Kidney glomerular epithelial cell (primary cell): ENCODE results near the gene PRSS16.

Experiments
- DNase-seq: peaks from one replicate; lab custom pipeline; 2025; lab: John Stamatoyannopoulos, UW

PRSS16 gene

DNA sequence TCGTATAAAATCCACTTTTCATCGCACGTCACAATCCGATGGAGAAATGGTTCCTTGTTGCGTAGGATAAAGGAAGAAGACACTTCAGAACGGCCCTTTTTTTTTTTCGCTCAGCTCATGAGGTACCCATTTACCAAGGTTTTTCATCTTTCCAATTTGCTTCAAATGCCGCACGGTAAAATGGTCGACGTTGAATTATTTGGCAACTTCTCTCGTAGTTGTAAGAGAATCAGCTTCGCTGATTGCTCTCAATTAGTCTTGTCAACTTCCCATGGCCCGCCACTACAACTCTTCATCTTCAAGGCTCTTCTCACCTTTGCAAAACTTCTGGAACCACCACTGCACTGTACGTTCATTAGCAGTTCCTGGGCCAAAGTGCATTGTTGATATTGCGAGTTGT, 35.8 kb downstream of the PRSS16 start:
- DNase-seq = no peak

DNA sequence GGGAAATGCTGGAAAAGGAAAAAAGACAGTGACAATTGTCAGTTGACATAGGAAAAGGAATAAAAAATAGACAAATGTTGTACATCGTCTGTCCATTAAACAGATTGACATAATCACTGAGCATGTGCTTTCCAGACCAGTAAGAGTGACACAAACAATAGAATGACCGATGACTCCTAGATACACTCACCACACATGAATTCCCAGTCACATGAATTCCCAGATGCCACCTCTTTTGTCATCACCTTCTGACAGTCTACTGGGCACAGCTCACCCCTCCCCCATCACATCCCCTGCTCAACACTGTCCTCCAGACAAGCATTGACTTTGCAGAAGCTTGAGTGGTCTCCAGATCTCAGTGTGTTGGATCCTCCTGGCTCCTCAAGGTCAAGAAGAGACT, 38.6 kb downstream of the PRSS16 start:
- no peak for DNase-seq

DNA sequence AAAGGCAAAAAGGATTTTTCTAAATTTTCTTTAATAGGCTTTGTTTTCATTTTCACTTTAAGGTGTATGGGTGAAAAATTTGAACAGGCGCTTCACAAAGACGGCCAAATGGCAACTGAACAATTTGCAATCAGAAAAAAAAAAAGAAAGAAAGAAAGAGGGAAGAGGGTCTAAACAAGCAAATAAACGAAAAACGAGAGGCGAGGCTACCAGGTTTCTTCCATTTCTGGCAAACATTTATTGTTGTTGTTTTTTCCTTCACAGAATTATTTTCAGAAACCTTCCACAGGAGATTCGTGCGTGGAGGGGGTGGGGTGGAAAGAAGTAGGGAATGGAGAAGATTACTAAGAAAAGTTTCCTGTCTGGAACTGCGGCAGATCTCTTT, 40.2 kb downstream of the PRSS16 start:
- no peak for DNase-seq

DNA sequence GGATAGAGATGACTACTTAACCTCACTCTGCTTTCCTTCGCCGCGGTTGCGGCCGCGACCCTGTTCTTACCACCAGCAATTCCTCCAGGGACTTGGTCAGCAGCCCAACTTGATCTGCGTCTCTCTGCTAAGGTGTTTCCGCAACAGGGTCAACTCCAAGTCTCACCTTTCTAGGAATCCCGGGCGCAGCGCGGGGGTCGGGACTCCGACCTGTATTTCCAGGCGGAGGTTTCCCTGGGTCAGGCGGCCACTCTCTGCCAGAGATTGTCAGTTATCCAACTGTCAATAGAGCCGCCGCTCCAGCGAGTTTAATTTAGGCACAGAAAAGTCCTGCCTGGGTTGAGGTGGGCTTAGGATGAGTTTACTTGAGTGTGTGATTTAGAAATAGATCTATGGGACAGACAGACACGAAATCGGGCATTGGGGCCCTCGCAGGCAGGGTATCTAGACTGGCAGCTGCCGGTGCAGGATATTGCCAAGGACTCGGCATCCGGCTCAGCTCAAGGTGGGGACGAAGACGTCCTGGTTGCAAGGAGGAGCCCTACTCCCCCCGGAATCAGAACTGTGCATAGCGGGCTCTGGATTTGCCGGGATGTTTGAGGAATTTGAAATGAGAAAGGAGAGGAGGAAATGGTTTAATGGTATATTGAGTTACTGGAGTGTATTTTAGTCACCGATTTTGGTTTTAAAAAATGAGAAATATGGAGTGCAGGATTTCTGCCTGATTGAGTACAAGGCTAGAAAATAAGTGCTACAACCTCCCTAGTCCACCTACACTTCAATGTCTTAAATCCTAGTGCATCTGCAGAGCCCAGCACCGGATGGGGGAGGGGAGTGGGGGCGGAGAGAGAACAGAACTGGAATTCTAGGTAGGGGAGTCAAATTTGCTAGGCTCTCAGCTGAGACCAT, 40.9 kb downstream of the PRSS16 start:
- no peak for DNase-seq

DNA sequence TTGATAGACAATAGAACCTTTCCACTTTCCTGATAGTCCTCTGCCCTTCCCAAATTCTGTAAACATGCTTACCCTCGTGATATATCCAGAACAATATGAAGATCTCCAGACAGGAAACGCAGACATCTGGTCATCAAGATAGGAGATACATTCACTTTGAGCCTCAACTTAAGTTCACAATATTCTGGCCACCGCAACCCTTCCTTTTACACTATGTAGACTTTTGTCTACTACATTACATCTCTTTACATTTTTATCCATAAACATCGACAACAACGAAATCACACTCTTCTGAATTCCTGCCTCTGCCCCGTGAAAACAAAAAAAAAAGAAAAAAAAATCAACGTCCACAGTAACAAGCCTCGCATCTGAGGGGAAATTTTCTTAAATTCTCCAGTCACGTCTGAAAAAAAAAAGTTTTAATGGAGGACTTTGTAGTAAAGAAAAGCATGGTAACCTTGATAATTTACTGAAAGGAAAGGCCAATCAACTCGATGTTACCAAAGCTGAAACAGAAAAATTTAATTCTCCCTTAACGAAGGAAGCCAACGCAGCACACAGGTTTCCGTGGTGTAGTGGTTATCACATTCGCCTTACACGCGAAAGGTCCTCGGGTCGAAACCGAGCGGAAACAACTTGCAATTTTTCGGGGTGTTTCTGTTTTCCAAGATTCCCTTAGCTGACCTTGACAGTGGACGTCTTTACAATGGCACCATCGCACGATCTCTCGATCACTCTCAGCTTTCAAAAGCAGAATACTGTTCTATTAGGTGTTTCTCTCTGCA, 42.8 kb downstream of the PRSS16 start:
- peak; percentile 49 for DNase-seq

DNA sequence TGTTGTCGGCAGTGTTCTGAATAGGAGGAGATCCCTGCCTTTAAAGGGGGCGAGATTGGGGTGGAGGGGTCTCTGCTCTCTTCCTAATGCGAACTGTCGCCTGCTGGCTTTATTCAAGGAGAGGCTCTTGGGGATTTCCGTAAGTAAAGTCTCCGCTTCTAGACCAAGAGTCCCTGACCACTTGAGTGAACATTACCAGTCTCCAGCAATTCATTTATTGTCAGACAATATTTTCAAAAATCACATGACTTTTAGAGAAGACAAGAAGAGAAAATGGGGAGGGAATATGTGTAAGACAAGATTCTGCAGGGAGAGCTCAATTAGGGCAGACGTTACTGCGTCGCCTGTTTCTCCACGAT, 43.3 kb downstream of the PRSS16 start:
- no peak for DNase-seq

DNA sequence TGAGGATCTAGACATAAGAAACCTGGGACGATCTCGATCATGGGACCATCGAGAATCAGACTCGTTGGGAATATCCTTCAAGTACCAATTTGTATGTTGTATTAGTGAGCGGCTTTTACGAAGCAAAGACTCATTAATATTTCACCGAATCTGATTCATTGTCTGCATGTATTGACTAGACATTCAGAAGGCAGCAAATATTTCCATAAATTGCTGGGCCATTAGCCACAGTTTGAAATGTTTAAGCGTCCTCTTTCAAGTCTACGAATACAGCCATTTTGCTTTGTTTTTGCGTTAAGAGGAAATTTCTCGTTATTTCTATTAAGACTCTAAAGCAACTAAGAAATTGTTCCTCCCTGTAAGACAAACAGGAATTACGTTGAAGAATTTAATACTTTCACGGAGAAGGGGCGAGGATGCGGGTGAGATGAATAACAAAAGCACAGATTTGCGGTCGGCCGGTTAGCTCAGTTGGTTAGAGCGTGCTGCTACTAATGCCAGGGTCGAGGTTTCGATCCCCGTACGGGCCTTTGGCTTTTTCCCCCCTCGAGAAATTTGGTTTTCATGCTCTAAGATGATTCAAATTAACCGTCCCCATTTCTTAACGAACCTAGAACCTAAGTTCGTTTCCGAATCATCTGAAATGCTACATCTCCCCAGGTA, 46.1 kb downstream of the PRSS16 start:
- DNase-seq = peak; percentile 49

DNA sequence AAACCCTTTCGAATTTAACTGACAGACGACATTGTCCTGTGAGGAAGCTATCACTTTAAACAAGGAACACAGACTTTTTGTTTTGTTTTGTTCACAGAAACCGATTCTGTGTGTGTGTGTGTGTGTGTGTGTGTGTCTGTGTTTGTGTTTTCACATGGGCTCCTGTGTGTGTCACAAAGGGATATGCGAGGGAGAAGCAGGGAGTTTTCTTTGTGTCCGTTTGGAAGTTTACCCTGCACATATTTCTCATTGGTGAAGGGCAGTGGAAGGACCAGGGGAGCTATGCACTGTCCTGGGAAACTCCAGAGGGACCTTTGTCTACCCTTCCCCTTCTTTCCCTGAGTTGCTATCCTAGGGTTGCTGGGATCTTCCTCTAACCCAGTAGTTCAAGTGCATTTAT, 46.9 kb downstream of the PRSS16 start:
- DNase-seq = no peak

DNA sequence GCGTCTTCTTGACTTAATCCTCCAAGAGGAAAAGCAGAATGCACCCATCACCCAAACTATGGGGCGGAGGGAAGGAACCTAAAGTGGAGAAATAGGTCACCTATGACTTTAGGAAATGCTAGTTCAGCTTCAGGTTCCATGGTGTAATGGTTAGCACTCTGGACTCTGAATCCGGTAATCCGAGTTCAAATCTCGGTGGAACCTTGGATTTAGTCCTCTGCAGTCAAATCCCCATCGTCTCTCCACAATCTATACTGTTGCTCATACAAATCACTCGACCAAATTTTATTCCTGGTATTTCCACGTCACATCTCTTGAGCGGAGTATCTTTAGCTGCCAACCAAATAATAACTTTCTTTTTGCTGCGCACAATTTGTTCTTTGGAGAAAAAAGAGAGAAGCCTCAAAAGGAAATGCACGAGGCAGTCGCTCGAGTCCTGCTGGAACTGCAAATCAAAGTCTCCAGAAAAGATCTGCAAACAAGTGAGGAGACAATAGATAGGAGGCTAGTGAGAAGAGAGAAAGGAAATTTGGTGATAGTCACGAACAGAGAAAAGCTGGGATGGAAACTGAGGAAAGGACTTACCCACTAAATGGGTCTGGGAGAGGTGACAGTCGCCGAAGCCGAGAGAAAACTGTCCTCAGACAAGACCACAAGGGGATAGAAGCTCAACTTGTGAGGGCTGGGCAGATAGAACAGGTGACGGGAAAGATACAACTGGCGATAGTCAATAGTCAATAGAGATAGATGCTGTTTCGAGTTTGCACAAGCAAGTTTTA, 48.0 kb downstream of the PRSS16 start:
- peak; percentile 65 for DNase-seq

DNA sequence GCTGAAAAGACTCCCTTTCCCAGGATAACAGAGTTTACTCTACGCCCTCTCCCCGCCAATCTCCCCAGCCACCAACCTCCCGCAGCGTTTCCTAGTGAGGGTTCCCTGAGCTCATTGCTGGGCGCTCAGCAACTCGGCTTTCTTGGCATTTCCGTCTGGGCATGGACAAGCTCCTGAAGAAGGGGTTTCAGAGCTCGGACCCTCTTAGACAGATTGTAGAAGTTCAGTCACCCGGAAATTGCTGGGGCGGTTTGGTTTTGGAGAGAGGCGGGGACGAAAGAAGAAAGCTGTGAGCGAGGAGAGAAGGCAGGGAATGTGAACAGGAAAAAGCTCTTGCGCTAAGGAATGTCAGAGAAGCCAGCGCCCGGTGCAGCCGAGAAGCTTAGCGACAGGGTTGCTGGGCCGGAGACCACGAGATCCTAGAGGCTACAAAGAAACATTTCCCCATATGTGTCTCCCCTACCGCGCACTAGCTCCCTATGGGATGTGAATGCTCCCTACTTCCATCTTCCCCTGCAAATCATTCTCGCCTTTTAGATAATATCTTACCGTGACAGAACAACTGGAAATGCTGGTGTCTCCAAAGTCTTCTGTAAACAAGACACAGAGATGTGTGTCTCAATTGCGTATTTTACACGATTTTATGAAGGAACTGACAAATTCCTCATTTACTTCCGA, 48.7 kb downstream of the PRSS16 start:
- peak; percentile 13 for DNase-seq

DNA sequence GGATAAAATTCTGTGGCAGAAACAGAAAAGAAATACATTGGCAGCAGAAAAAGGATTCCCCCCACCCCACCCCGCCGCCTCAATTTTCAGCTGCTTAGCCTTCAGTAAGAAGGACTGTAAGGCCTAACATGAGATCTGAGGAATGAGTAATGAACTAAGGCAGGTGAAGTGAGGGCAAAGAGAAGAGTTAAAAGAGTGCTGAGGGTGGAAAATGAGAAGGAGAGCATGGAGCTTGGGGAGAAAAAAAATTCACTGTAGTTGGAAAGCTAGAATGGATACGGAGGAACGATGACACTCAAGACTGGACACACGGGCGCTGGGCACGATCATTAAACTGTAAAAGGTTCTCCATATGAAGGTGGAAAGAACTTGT, 50.0 kb downstream of the PRSS16 start:
- DNase-seq = no peak

DNA sequence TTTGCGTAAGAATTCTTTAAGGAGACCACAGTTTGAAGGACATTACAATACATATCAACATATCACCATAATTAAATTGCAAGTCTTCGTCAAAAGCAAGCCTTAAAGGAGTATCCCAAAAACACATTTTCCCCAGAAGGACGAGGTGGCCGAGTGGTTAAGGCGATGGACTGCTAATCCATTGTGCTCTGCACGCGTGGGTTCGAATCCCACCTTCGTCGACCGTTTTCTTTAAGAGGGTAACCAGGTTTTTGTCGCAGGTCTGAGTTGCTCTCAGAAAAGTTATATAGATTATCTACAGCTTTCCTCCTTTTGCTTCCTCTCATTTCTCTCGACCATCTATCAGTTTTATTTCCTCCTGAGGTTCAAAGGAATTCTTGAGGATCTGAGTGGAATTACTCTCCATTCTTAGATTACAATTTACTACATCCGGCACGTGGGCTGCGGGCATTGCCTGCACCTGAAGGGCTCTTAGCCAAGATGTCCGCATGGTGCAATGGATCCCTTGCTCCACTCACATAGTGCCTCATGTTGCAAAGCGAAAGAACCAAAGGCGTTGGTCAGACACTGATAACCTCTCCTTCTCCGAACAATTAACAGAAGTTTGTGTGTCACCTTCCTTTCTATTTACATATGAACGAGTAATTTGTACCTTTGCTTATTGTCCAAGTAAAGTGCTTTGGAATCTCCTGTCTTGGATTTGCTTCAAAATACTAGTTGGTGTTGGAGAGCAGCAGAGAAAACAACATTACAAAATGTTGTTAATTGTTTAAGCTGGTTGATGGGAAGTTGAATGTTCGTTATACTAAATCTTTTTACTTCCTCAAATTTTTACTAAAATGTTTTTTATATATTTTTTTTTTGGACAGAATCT, 50.6 kb downstream of the PRSS16 start:
- DNase-seq = peak; percentile 47

DNA sequence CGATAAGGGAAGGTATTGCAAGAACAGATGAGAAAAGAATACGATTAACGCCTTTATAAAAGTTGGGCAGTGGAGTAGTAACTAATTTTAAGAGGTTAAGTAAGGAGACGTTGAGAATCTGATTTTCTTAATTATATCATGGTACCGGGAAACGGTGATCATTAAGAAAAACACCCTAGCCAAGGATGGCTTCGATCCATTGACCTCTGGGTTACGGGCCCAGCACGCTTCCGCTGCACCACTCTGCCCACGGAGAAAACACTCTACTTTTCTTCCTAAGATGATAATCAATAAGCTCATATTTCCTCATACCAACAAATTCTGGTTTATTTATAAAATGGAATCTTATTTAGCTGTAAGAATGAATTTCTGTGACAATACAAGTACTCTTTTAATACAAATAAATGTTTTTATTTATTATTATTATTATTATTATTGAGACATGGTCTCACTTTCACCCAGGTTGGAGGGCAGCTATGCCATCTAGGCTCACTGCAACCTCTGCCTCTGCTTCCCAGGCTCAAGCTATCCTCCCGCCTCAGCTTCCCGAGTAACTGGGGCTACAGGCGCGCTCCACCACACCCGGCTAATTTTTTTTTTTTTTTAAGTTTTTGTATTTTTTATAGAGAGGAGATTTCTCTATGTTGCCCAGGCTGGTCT, 56.2 kb downstream of the PRSS16 start:
- no peak for DNase-seq
